WTC11 (cell line): Measurements from ENCODE around the gene ARHGEF38.

ENCODE experiments used
- ATF1 ChIP-seq: sonication (generic); formaldehyde crosslinking; IDR thresholded peaks from 2 replicates; pipeline ENCODE4 v1.8.1; 2023; ENCODE audit warnings: mild to moderate bottlenecking, moderate library complexity, missing genetic modification reagents
- ELF4 ChIP-seq: sonication (generic); formaldehyde crosslinking; IDR thresholded peaks from 2 replicates; pipeline ENCODE4 v1.8.1; 2022; ENCODE audit warnings: low read depth, mild to moderate bottlenecking, moderate library complexity, missing genetic modification reagents
- FOXJ3 ChIP-seq: sonication (generic); formaldehyde crosslinking; IDR thresholded peaks from 2 replicates; pipeline ENCODE4 v1.9.0; 2021; ENCODE audit warnings: missing genetic modification reagents, mild to moderate bottlenecking, borderline replicate concordance
- FOXP1 ChIP-seq: sonication (generic); formaldehyde crosslinking; IDR thresholded peaks from 2 replicates; pipeline ENCODE4 v1.8.0; 2022; ENCODE audit warnings: missing genetic modification reagents, mild to moderate bottlenecking, moderate library complexity, borderline replicate concordance
- HMGXB4 ChIP-seq: sonication (generic); formaldehyde crosslinking; IDR thresholded peaks from 2 replicates; pipeline ENCODE4 v1.8.1; 2023; ENCODE audit warnings: mild to moderate bottlenecking, moderate library complexity, missing genetic modification reagents
- NR2C2 ChIP-seq: sonication (generic); formaldehyde crosslinking; IDR thresholded peaks from 2 replicates; pipeline ENCODE4 v1.8.0; 2022; ENCODE audit warnings: mild to moderate bottlenecking, missing genetic modification reagents
- ZNF219 ChIP-seq: sonication (generic); formaldehyde crosslinking; IDR thresholded peaks from 2 replicates; pipeline ENCODE4 v1.8.0; 2023; ENCODE audit warnings: missing genetic modification reagents, mild to moderate bottlenecking, borderline replicate concordance
- ZNF416 ChIP-seq: fragments of 250-450 bp; sonication (Bioruptor Pico); IDR thresholded peaks from 2 replicates; pipeline ENCODE4 v1.9.0; 2021; ENCODE audit warnings: mild to moderate bottlenecking, inconsistent platforms
- TF ChIP-seq, protein P1 (sequence below): fragments of 200-600 bp; IDR thresholded peaks from 2 replicates; pipeline ENCODE4 v1.8.0; 2022; ENCODE audit warnings: antibody characterized with exemption
- TF ChIP-seq, protein P2 (sequence below): sonication (generic); formaldehyde crosslinking; IDR thresholded peaks from 2 replicates; pipeline ENCODE4 v1.8.0; 2023; ENCODE audit warnings: missing genetic modification reagents
- TF ChIP-seq, protein P3 (sequence below): sonication (generic); formaldehyde crosslinking; IDR thresholded peaks from 2 replicates; pipeline ENCODE4 v1.8.0; 2022; ENCODE audit warnings: mild to moderate bottlenecking, missing genetic modification reagents
- TF ChIP-seq, protein P4 (sequence below): sonication (generic); formaldehyde crosslinking; IDR thresholded peaks from 2 replicates; pipeline ENCODE4 v1.8.0; 2022; ENCODE audit warnings: mild to moderate bottlenecking, missing genetic modification reagents

GRCh38 chr4:105600951-105601350 is 48.5 kb downstream of the ARHGEF38 start:
- no peak for TF ChIP-seq HMGXB4 (CRISPR knock-in tag)
- TF ChIP-seq, protein P1, sequence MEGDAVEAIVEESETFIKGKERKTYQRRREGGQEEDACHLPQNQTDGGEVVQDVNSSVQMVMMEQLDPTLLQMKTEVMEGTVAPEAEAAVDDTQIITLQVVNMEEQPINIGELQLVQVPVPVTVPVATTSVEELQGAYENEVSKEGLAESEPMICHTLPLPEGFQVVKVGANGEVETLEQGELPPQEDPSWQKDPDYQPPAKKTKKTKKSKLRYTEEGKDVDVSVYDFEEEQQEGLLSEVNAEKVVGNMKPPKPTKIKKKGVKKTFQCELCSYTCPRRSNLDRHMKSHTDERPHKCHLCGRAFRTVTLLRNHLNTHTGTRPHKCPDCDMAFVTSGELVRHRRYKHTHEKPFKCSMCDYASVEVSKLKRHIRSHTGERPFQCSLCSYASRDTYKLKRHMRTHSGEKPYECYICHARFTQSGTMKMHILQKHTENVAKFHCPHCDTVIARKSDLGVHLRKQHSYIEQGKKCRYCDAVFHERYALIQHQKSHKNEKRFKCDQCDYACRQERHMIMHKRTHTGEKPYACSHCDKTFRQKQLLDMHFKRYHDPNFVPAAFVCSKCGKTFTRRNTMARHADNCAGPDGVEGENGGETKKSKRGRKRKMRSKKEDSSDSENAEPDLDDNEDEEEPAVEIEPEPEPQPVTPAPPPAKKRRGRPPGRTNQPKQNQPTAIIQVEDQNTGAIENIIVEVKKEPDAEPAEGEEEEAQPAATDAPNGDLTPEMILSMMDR, result no peak
- TF ChIP-seq, protein P2, sequence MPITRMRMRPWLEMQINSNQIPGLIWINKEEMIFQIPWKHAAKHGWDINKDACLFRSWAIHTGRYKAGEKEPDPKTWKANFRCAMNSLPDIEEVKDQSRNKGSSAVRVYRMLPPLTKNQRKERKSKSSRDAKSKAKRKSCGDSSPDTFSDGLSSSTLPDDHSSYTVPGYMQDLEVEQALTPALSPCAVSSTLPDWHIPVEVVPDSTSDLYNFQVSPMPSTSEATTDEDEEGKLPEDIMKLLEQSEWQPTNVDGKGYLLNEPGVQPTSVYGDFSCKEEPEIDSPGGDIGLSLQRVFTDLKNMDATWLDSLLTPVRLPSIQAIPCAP (CRISPR knock-in tag), result no peak
- TF ChIP-seq, protein P3, sequence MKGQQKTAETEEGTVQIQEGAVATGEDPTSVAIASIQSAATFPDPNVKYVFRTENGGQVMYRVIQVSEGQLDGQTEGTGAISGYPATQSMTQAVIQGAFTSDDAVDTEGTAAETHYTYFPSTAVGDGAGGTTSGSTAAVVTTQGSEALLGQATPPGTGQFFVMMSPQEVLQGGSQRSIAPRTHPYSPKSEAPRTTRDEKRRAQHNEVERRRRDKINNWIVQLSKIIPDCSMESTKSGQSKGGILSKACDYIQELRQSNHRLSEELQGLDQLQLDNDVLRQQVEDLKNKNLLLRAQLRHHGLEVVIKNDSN (CRISPR knock-in tag), result no peak
- no peak for TF ChIP-seq ATF1 (CRISPR knock-in tag)
- no peak for TF ChIP-seq FOXP1 (CRISPR knock-in tag)
- no peak for TF ChIP-seq FOXJ3
- no peak for TF ChIP-seq ZNF416 (CRISPR knock-in tag)
- TF ChIP-seq, protein P4, sequence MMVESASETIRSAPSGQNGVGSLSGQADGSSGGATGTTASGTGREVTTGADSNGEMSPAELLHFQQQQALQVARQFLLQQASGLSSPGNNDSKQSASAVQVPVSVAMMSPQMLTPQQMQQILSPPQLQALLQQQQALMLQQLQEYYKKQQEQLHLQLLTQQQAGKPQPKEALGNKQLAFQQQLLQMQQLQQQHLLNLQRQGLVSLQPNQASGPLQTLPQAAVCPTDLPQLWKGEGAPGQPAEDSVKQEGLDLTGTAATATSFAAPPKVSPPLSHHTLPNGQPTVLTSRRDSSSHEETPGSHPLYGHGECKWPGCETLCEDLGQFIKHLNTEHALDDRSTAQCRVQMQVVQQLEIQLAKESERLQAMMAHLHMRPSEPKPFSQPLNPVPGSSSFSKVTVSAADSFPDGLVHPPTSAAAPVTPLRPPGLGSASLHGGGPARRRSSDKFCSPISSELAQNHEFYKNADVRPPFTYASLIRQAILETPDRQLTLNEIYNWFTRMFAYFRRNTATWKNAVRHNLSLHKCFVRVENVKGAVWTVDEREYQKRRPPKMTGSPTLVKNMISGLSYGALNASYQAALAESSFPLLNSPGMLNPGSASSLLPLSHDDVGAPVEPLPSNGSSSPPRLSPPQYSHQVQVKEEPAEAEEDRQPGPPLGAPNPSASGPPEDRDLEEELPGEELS (CRISPR knock-in tag), result no peak
- TF ChIP-seq ELF4, result no peak
- TF ChIP-seq ZNF219, result no peak
- no peak for TF ChIP-seq NR2C2
